Mesothelial cell of epicardium (in vitro differentiated cells): ENCODE data around the gene CPB2. TPM values are rescaled to one million over a fixed set of nuclear protein-coding genes. Genes with fewer than 3 reads are reported as not detected.

ENCODE experiments used
- DNase-seq, 2 experiments: peaks; one replicate each; pipeline ENCODE4 v3.0.0; 2021; ENCODE audit warnings: low spot score in 2 of 2; ENCODE audit not compliant: unreplicated experiment in 2 of 2
- H3K27ac Mint-ChIP-seq: 2 replicates; pipeline ENCODE4 v1.8.0; 2021; ENCODE audit warnings: mixed read lengths
- H3K27me3 Mint-ChIP-seq: 2 replicates; pipeline ENCODE4 v1.8.0; 2021; ENCODE audit warnings: low read depth, mixed read lengths
- H3K36me3 Mint-ChIP-seq: 2 replicates; pipeline ENCODE4 v1.8.0; 2021; ENCODE audit warnings: mixed read lengths
- H3K4me1 Mint-ChIP-seq: 2 replicates; pipeline ENCODE4 v1.8.0; 2021; ENCODE audit warnings: mixed read lengths
- H3K4me3 Mint-ChIP-seq: 2 replicates; pipeline ENCODE4 v1.8.0; 2021; ENCODE audit warnings: mild to moderate bottlenecking, moderate library complexity, mixed read lengths
- H3K9me3 Mint-ChIP-seq: 2 replicates; pipeline ENCODE4 v1.8.0; 2021; ENCODE audit warnings: mixed read lengths
- total RNA-seq: library from RNA; stranded (reverse); gene quantifications from 3 replicates; pipeline ENCODE4 v1.2.1, GENCODE V29; 2021
- TF ChIP-seq, protein P1 (sequence below): fragments of 200-600 bp; sonication (generic); IDR thresholded peaks from one replicate; pipeline ENCODE4 v1.5.0; 2021; ENCODE audit warnings: antibody characterized with exemption; ENCODE audit not compliant: unreplicated experiment

Gene CPB2
- total RNA-seq, 1 donor from 2014 or later: not detected

GRCh38 chr13:46071590-46072249, 33.1 kb downstream of the CPB2 start:
- peaks cover 18% of the 10 kb centered on the region for H3K27me3 Mint-ChIP-seq
- no peaks in the 10 kb centered on the region for H3K36me3 Mint-ChIP-seq

GRCh38 chr13:46063292-46063691, 41.5 kb downstream of the CPB2 start:
- Mint-ChIP-seq H3K9me3 (peaks cover 4% of the 10 kb centered on the region), H3K27ac (no peak overlapping the region)
- TF ChIP-seq, protein P1, sequence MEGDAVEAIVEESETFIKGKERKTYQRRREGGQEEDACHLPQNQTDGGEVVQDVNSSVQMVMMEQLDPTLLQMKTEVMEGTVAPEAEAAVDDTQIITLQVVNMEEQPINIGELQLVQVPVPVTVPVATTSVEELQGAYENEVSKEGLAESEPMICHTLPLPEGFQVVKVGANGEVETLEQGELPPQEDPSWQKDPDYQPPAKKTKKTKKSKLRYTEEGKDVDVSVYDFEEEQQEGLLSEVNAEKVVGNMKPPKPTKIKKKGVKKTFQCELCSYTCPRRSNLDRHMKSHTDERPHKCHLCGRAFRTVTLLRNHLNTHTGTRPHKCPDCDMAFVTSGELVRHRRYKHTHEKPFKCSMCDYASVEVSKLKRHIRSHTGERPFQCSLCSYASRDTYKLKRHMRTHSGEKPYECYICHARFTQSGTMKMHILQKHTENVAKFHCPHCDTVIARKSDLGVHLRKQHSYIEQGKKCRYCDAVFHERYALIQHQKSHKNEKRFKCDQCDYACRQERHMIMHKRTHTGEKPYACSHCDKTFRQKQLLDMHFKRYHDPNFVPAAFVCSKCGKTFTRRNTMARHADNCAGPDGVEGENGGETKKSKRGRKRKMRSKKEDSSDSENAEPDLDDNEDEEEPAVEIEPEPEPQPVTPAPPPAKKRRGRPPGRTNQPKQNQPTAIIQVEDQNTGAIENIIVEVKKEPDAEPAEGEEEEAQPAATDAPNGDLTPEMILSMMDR: no peak

More at GRCh38 chr13:46071590-46072249, 33.1 kb downstream of the CPB2 start:
- no peak overlapping the region for H3K4me3 Mint-ChIP-seq
- no peaks in the 10 kb centered on the region for H3K4me1 Mint-ChIP-seq
- DNase-seq: no peak
- no peak overlapping the region for H3K27ac Mint-ChIP-seq
- TF ChIP-seq, protein P1: no peak
- peaks cover 7% of the 10 kb centered on the region for H3K9me3 Mint-ChIP-seq

DNA sequence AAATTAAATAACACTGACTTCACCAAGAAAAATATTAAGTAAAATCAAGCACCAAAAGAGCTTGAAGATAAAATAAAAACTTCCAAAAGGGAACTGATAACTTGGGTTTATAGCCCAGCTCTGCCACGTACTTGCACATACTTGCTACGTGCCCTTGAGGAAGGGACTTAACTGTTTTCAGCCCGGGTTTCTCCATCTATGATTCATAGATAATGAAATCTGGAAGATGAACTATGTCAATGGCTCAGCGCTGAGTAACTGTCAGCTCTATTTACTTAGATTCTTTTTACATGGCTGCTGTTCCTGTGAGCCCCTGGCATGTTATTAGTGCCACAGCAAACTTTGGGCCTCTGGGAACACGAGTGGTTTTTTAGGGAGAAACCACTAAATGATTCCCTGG, 42.6 kb downstream of the CPB2 start:
- Mint-ChIP-seq H3K27me3 (peaks cover 8% of the 10 kb centered on the region), H3K27ac (no peak overlapping the region), H3K36me3 (no peaks in the 10 kb centered on the region), H3K4me1 (no peaks in the 10 kb centered on the region), H3K9me3 (peaks cover 4% of the 10 kb centered on the region), H3K4me3 (no peak overlapping the region)
- DNase-seq: no peak
- TF ChIP-seq, protein P1: no peak

More at GRCh38 chr13:46063292-46063691, 41.5 kb downstream of the CPB2 start:
- DNase-seq: no peak
- no peaks in the 10 kb centered on the region for H3K36me3 Mint-ChIP-seq
- H3K4me3 Mint-ChIP-seq: no peak overlapping the region
- peaks cover 8% of the 10 kb centered on the region for H3K27me3 Mint-ChIP-seq
- no peaks in the 10 kb centered on the region for H3K4me1 Mint-ChIP-seq

DNA sequence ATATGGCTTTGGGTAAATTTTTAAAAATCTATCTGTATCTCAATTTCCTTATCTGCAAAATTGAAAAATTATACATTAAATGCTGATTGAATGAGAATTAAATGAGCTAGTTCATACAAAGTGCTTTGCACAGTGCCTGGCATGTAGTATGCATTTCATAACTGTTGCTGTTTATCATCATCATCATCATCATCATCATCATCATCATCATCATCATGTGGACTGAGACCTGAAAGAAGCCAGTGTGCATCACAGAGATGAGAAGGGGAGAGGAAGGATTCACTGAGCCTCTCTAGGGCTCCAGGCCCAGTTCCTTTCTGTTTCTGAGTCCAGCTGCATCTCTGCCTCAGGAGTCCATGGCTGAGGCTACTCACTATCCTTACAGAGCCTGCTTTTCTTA, 45.4 kb downstream of the CPB2 start:
- DNase-seq: no peak

DNA sequence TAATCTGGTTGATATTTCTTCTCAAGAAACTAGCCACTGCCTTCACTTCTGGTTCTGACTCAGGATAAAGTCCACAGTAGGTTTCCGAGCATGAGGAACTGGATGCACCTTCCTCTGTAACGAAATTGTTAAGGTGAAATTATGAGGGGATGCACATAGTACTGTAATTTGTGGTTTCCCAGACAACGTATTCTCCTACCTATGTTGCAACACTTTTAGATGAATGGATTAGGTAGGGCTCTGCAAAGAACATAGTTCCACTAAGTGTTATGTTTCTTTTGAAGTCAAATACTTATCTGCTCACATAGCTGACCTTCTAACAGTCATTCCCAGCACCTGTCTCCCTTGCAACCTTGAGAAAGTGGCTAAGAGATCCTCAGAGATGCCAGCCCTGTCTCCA, 46.6 kb downstream of the CPB2 start:
- H3K4me3 Mint-ChIP-seq: no peak overlapping the region
- DNase-seq: no peak
- peaks cover 17% of the 10 kb centered on the region for H3K27me3 Mint-ChIP-seq
- peaks cover 7% of the 10 kb centered on the region for H3K4me1 Mint-ChIP-seq
- H3K27ac Mint-ChIP-seq: no peak overlapping the region
- TF ChIP-seq, protein P1: no peak
- H3K9me3 Mint-ChIP-seq: peaks cover under 1% of the 10 kb centered on the region
- no peaks in the 10 kb centered on the region for H3K36me3 Mint-ChIP-seq

More for the DNA sequence above, 45.4 kb downstream of the CPB2 start:
- H3K27ac Mint-ChIP-seq: no peak overlapping the region
- H3K4me3 Mint-ChIP-seq: no peak overlapping the region
- H3K4me1 Mint-ChIP-seq: no peaks in the 10 kb centered on the region
- no peaks in the 10 kb centered on the region for H3K36me3 Mint-ChIP-seq
- peaks cover 14% of the 10 kb centered on the region for H3K27me3 Mint-ChIP-seq
- peaks cover 4% of the 10 kb centered on the region for H3K9me3 Mint-ChIP-seq
- TF ChIP-seq, protein P1: no peak
